H9 (cell line): ENCODE measurements around the gene CRHR1. TPM values are rescaled to one million over a fixed set of nuclear protein-coding genes. Genes with fewer than 3 reads are reported as not detected.

Experiments used
- DNase-seq: peaks from one replicate; pipeline ENCODE4 v3.0.0-alpha.2; 2017
- H2AFZ ChIP-seq: one replicate; pipeline ENCODE4 v1.6.1; 2013; ENCODE audit warnings: mild to moderate bottlenecking, low read length, control low read depth, moderate library complexity
- H2AK5ac ChIP-seq: 2 replicates; pipeline ENCODE4 v1.6.1; 2013; ENCODE audit warnings: low read length, control low read depth, mixed read lengths; ENCODE audit not compliant: insufficient read length
- H2BK120ac ChIP-seq: one replicate; pipeline ENCODE4 v1.6.1; 2013; ENCODE audit warnings: low read depth, mild to moderate bottlenecking, low read length, control low read depth, inconsistent platforms; ENCODE audit not compliant: poor library complexity, severe bottlenecking
- H2BK12ac ChIP-seq: 2 replicates; pipeline ENCODE4 v1.6.1; 2013; ENCODE audit warnings: low read length, control low read depth, mixed read lengths, low read depth; ENCODE audit not compliant: insufficient read length
- H2BK15ac ChIP-seq: 2 replicates; pipeline ENCODE4 v1.6.1; 2013; ENCODE audit warnings: low read depth, low read length, control low read depth
- H2BK20ac ChIP-seq: one replicate; pipeline ENCODE4 v1.6.1; 2013; ENCODE audit warnings: low read depth, mild to moderate bottlenecking, low read length, control low read depth, inconsistent platforms; ENCODE audit not compliant: poor library complexity, severe bottlenecking
- H2BK5ac ChIP-seq: 2 replicates; pipeline ENCODE4 v1.6.1; 2013; ENCODE audit warnings: low read length, control low read depth, mixed read lengths; ENCODE audit not compliant: insufficient read length
- H3K14ac ChIP-seq: 2 replicates; pipeline ENCODE4 v1.6.1; 2013; ENCODE audit warnings: low read length, control low read depth; ENCODE audit not compliant: insufficient read depth
- H3K18ac ChIP-seq: 2 replicates; pipeline ENCODE4 v1.6.1; 2013; ENCODE audit warnings: low read depth, mild to moderate bottlenecking, mixed read lengths, low read length, control low read depth; ENCODE audit not compliant: insufficient read length
- H3K23ac ChIP-seq: 2 replicates; pipeline ENCODE4 v1.6.1; 2013; ENCODE audit warnings: low read length, control low read depth, mixed read lengths, low read depth; ENCODE audit not compliant: insufficient read length
- H3K23me2 ChIP-seq: 2 replicates; pipeline ENCODE4 v1.6.1; 2013; ENCODE audit warnings: low read depth, mild to moderate bottlenecking, mixed read lengths, low read length, control low read depth; ENCODE audit not compliant: insufficient read length, poor library complexity, severe bottlenecking
- H3K27ac ChIP-seq: 2 replicates; pipeline ENCODE4 v1.5.1; 2013; ENCODE audit warnings: low read length, control low read depth, mixed read lengths, low read depth; ENCODE audit not compliant: insufficient read length
- H3K27me3 ChIP-seq: 2 replicates; pipeline ENCODE4 v1.6.1; 2013; ENCODE audit warnings: low read length, control low read depth, inconsistent platforms; ENCODE audit not compliant: insufficient read depth
- H3K4ac ChIP-seq: 2 replicates; pipeline ENCODE4 v1.6.1; 2013; ENCODE audit warnings: low read depth, mild to moderate bottlenecking, control low read depth, inconsistent platforms, low read length, moderate library complexity
- H3K4me1 ChIP-seq: 2 replicates; pipeline ENCODE4 v1.6.1; 2013; ENCODE audit warnings: low read length, control low read depth, inconsistent platforms; ENCODE audit not compliant: insufficient read depth
- H3K4me2 ChIP-seq: 2 replicates; pipeline ENCODE4 v1.6.1; 2013; ENCODE audit warnings: low read length, control low read depth, mixed read lengths; ENCODE audit not compliant: insufficient read length, insufficient read depth
- H3K56ac ChIP-seq: 2 replicates; pipeline ENCODE4 v1.6.1; 2013; ENCODE audit warnings: low read depth, mild to moderate bottlenecking, mixed read lengths, low read length, control low read depth; ENCODE audit not compliant: insufficient read length
- H3K79me1 ChIP-seq: 2 replicates; pipeline ENCODE4 v1.6.1; 2013; ENCODE audit warnings: low read depth, mild to moderate bottlenecking, moderate library complexity, low read length, control low read depth, inconsistent platforms; ENCODE audit not compliant: insufficient read depth, poor library complexity, severe bottlenecking
- H3K79me2 ChIP-seq: 2 replicates; pipeline ENCODE4 v1.6.1; 2013; ENCODE audit warnings: low read length, control low read depth, inconsistent platforms; ENCODE audit not compliant: insufficient read depth
- H3K9ac ChIP-seq: 2 replicates; pipeline ENCODE4 v1.6.1; 2013; ENCODE audit warnings: low read length, control low read depth, mixed read lengths; ENCODE audit not compliant: insufficient read length; ENCODE audit errors: extremely low read depth
- H3K9me3 ChIP-seq: one replicate; pipeline ENCODE4 v1.6.1; 2013; ENCODE audit warnings: low read depth, low read length, inconsistent platforms; ENCODE audit not compliant: control insufficient read depth
- H3T11ph ChIP-seq: one replicate; pipeline ENCODE4 v1.6.1; 2013; ENCODE audit warnings: mild to moderate bottlenecking, low read length, control low read depth, inconsistent platforms
- H4K20me1 ChIP-seq: one replicate; pipeline ENCODE4 v1.6.1; 2013; ENCODE audit not compliant: control insufficient read depth, insufficient read length, insufficient read depth
- H4K5ac ChIP-seq: 2 replicates; pipeline ENCODE4 v1.6.1; 2013; ENCODE audit warnings: low read depth, mild to moderate bottlenecking, mixed read lengths, low read length, control low read depth; ENCODE audit not compliant: insufficient read length
- H4K8ac ChIP-seq: replicated peaks from 2 replicates; pipeline ENCODE4 v1.6.1; 2013; ENCODE audit warnings: low read length, control low read depth, mixed read lengths, low read depth; ENCODE audit not compliant: insufficient read length
- H4K91ac ChIP-seq: 2 replicates; pipeline ENCODE4 v1.6.1; 2013; ENCODE audit warnings: low read depth, mild to moderate bottlenecking, moderate library complexity, mixed read lengths, low read length, control low read depth; ENCODE audit not compliant: insufficient read length
- H3K27ac Mint-ChIP-seq, 3 experiments: 2 replicates in 2 of 3; 3 replicates in 1 of 3; pipeline ENCODE4 v1.8.0; 2020 to 2021; ENCODE audit warnings: mixed read lengths in 3 of 3, mild to moderate bottlenecking in 1 of 3, moderate library complexity in 1 of 3
- H3K27me3 Mint-ChIP-seq: 2 replicates; pipeline ENCODE4 v1.8.0; 2021; ENCODE audit warnings: low read depth, mild to moderate bottlenecking, moderate library complexity, mixed read lengths
- H3K36me3 Mint-ChIP-seq, 3 experiments: 2 replicates in 2 of 3; 3 replicates in 1 of 3; pipeline ENCODE4 v1.8.0; 2020 to 2021; ENCODE audit warnings: low read depth in 3 of 3, mixed read lengths in 3 of 3; ENCODE audit not compliant: insufficient read depth in 1 of 3
- H3K4me1 Mint-ChIP-seq, 2 experiments: 2 replicates each; pipeline ENCODE4 v1.8.0; 2020; ENCODE audit warnings: mixed read lengths in 2 of 2
- H3K4me3 Mint-ChIP-seq, 2 experiments: 2 replicates in 1 of 2; 3 replicates in 1 of 2; pipeline ENCODE4 v1.8.0; 2020 to 2021; ENCODE audit warnings: mild to moderate bottlenecking in 2 of 2, mixed read lengths in 2 of 2, moderate library complexity in 1 of 2
- H3K9me3 Mint-ChIP-seq, 2 experiments: 2 replicates in 1 of 2; 3 replicates in 1 of 2; pipeline ENCODE4 v1.8.0; 2020; ENCODE audit warnings: mild to moderate bottlenecking in 2 of 2, mixed read lengths in 2 of 2, moderate library complexity in 1 of 2
- CTCF ChIP-seq: fragments of 200-600 bp; sonication (generic); conservative IDR thresholded peaks from 3 replicates; pipeline ENCODE4 v1.8.0; 2021; ENCODE audit warnings: antibody characterized with exemption, mild to moderate bottlenecking
- WGBS: extraction: QIAGEN DNeasy Blood & Tissue Kit; methylation state at CpG from one replicate; pipeline ENCODE4 v1.1.7; 2013; ENCODE audit warnings: missing lambda C conversion rate, low lambda C conversion rate, mixed read lengths; ENCODE audit not compliant: insufficient read length; ENCODE audit errors: extremely low coverage; 5-methylcytosine and 5-hydroxymethylcytosine counted together
- total RNA-seq: library from RNA; stranded (reverse); gene quantifications from 2 replicates; pipeline ENCODE4 v1.2.1, GENCODE V29; 2021

Gene CRHR1
- total RNA-seq, 1 experiment from 2014 or later = 0.52 TPM

- no peak overlapping the region for H2BK20ac ChIP-seq
- no CpG with 5 or more reads among the region's 8 CpGs for whole genome bisulfite sequencing
- H3K27ac Mint-ChIP-seq = no peak overlapping the region; a peak in 1 of 7 replicates
- H3K79me2 ChIP-seq = no peaks in the 10 kb centered on the region
- H3K79me1 ChIP-seq = no peaks in the 10 kb centered on the region
- TF ChIP-seq CTCF = no peak
- H3K27ac ChIP-seq = no peak overlapping the region
- H3K56ac ChIP-seq = no peak overlapping the region
- H3K9me3 ChIP-seq = no peaks in the 10 kb centered on the region
- no peak overlapping the region for H3K4me3 Mint-ChIP-seq
- no peaks in the 10 kb centered on the region for H3K36me3 Mint-ChIP-seq
- H3K9me3 Mint-ChIP-seq = 0 out of 5 replicates have a peak, but pooled peaks cover 0 to under 1% of the 10 kb centered on the region in 2 experiments
- H2AK5ac ChIP-seq = no peak overlapping the region
- peaks cover 3% of the 10 kb centered on the region; the same call in 1 of the 2 replicates for H3K27me3 Mint-ChIP-seq
- H4K5ac ChIP-seq = no peak overlapping the region
- H2AFZ ChIP-seq = no peak overlapping the region
- no peak for DNase-seq
- H3T11ph ChIP-seq = no peak overlapping the region
- no peaks in the 10 kb centered on the region for H3K27me3 ChIP-seq
- no peak overlapping the region for H2BK12ac ChIP-seq
- no peak overlapping the region for H2BK15ac ChIP-seq
- H3K14ac ChIP-seq = no peak overlapping the region
- H2BK5ac ChIP-seq = no peak overlapping the region
- H3K9ac ChIP-seq = no peak overlapping the region
- no peak overlapping the region for H3K23ac ChIP-seq
- no peaks in the 10 kb centered on the region for H4K20me1 ChIP-seq
- H3K4ac ChIP-seq = no peak overlapping the region
- H3K4me1 ChIP-seq = 0 out of 2 replicates have a peak, but pooled peaks cover 2% of the 10 kb centered on the region
- no peak overlapping the region for H4K8ac ChIP-seq
- H2BK120ac ChIP-seq = no peak overlapping the region
- H3K4me1 Mint-ChIP-seq = peaks cover 35 to 44% of the 10 kb centered on the region in 2 experiments
- no peak overlapping the region for H4K91ac ChIP-seq
- H3K18ac ChIP-seq = no peak overlapping the region
- H3K23me2 ChIP-seq = no peaks in the 10 kb centered on the region
- no peak overlapping the region for H3K4me2 ChIP-seq
These were observed 83.6 kb downstream of the CRHR1 start for GRCh38 chr17:45867702-45868101.
